ENCODE results near the gene CCBE1. TPM values are rescaled to one million over a fixed set of nuclear protein-coding genes. Genes with fewer than 3 reads are reported as not detected.
"Not testable (repeated sequence)": the region's sequence is repeated elsewhere in the genome, so short reads cannot be mapped to it uniquely, and the experiment has no call there.

CCBE1 gene
- total RNA-seq, 1 donor from 2014 or later = 1.8 TPM

GRCh38 chr18:59715445-59715844, 18.2 kb upstream of the CCBE1 start:
- DNase-seq (ENCODE audit: low spot score) = no peak

- DNase-seq (ENCODE audit: low spot score) = not testable (repeated sequence)
These were observed 16.9 kb upstream of the CCBE1 start for GRCh38 chr18:59714096-59714495.

GRCh38 chr18:59712311-59712710, 15.1 kb upstream of the CCBE1 start:
- no peak for DNase-seq (ENCODE audit: low spot score)

GRCh38 chr18:59708988-59709387, 11.8 kb upstream of the CCBE1 start:
- DNase-seq (ENCODE audit: low spot score) = no peak

GRCh38 chr18:59707306-59707705, 10.1 kb upstream of the CCBE1 start:
- DNase-seq (ENCODE audit: low spot score) = no peak

GRCh38 chr18:59706499-59706898, 9.3 kb upstream of the CCBE1 start:
- DNase-seq (ENCODE audit: low spot score) = no peak

- DNase-seq (ENCODE audit: low spot score) = no peak
These were observed 7.9 kb upstream of the CCBE1 start for GRCh38 chr18:59705145-59705544.

GRCh38 chr18:59704146-59704545, 6.9 kb upstream of the CCBE1 start:
- no peak for DNase-seq (ENCODE audit: low spot score)

GRCh38 chr18:59701272-59701671, 4.0 kb upstream of the CCBE1 start:
- DNase-seq (ENCODE audit: low spot score) = no peak

GRCh38 chr18:59700535-59700967, 3.3 kb upstream of the CCBE1 start:
- no peak for DNase-seq (ENCODE audit: low spot score)

- DNase-seq (ENCODE audit: low spot score) = peak; percentile 46
These were observed 2.7 kb upstream of the CCBE1 start for GRCh38 chr18:59699750-59700534.

- no peak for DNase-seq (ENCODE audit: low spot score)
These were observed 1.8 kb upstream of the CCBE1 start for GRCh38 chr18:59699061-59699460.

GRCh38 chr18:59696311-59697235, 650 bp downstream of the CCBE1 start:
- DNase-seq (ENCODE audit: low spot score) = no peak

GRCh38 chr18:59695551-59695950, 1.7 kb downstream of the CCBE1 start:
- no peak for DNase-seq (ENCODE audit: low spot score)

GRCh38 chr18:59694824-59695223, 2.4 kb downstream of the CCBE1 start:
- no peak for DNase-seq (ENCODE audit: low spot score)

GRCh38 chr18:59691996-59692395, 5.2 kb downstream of the CCBE1 start:
- DNase-seq (ENCODE audit: low spot score) = no peak

GRCh38 chr18:59690996-59691395, 6.2 kb downstream of the CCBE1 start:
- no peak for DNase-seq (ENCODE audit: low spot score)

GRCh38 chr18:59690186-59690982, 6.8 kb downstream of the CCBE1 start:
- no peak for DNase-seq (ENCODE audit: low spot score)

GRCh38 chr18:59689756-59690155, 7.5 kb downstream of the CCBE1 start:
- no peak for DNase-seq (ENCODE audit: low spot score)

- DNase-seq (ENCODE audit: low spot score) = no peak
These were observed 11.0 kb downstream of the CCBE1 start for GRCh38 chr18:59686260-59686659.

GRCh38 chr18:59685501-59685900, 11.7 kb downstream of the CCBE1 start:
- DNase-seq (ENCODE audit: low spot score) = no peak

GRCh38 chr18:59684777-59685176, 12.4 kb downstream of the CCBE1 start:
- DNase-seq (ENCODE audit: low spot score) = no peak
